Right atrium auricular region (tissue), 2 donors: ENCODE results near the gene KCNK18. TPM values are rescaled to one million over a fixed set of nuclear protein-coding genes. Genes with fewer than 3 reads are reported as not detected.

ENCODE experiments used
- DNase-seq: peaks from one replicate; pipeline ENCODE4 v3.0.0-alpha.2; 2019; ENCODE audit warnings: low spot score
- H3K27ac ChIP-seq, 2 donors: fragments of 200-600 bp; sonication (generic); 1 replicate in 1 of 2; 2 replicates in 1 of 2; pipeline ENCODE4 v1.5.1; 2016 to 2019
- H3K27me3 ChIP-seq, 2 donors: fragments of 200-600 bp; sonication (generic); one replicate each; pipeline versions ENCODE4 v1.5.1 to v1.6.0; 2017 to 2019
- H3K36me3 ChIP-seq: fragments of 200-600 bp; sonication (generic); one replicate; pipeline ENCODE4 v1.5.1; 2016
- H3K4me1 ChIP-seq, 2 donors: fragments of 200-600 bp; sonication (generic); one replicate each; pipeline versions ENCODE4 v1.5.1 to v1.6.0; 2017 to 2019
- H3K4me3 ChIP-seq, 2 donors: fragments of 200-600 bp; sonication (generic); 1 replicate in 1 of 2; 2 replicates in 1 of 2; pipeline ENCODE4 v1.5.1; 2017 to 2019; ENCODE audit warnings: mild to moderate bottlenecking in 1 of 2, moderate library complexity in 1 of 2
- H3K9me3 ChIP-seq, 2 donors: fragments of 200-600 bp; sonication (generic); one replicate each; pipeline ENCODE4 v1.5.1; 2019
- CTCF ChIP-seq, 2 donors: fragments of 200-600 bp; sonication (generic); IDR thresholded peaks; one replicate each; pipeline ENCODE4 v1.5.1; 2019; ENCODE audit warnings: antibody characterized with exemption in 2 of 2
- total RNA-seq, 2 donors: library from RNA; depleted of rRNA; stranded (reverse); fragments of >200 nt; gene quantifications; one replicate each; pipeline ENCODE4 v1.1.0, GENCODE V29; 2016

The KCNK18 gene
- total RNA-seq, 2 donors from 2014 or later: not detected

- peaks cover 0 to 14% of the 10 kb centered on the region in 2 donors for H3K27me3 ChIP-seq
Measured at GRCh38 chr10:117239051-117239450, 41.8 kb downstream of the KCNK18 start.

GRCh38 chr10:117239721-117240620 lies 42.7 kb downstream of the KCNK18 start:
- DNase-seq: no peak
- H3K9me3 ChIP-seq: no peaks in the 10 kb centered on the region
- H3K4me1 ChIP-seq: peaks cover 0 to 14% of the 10 kb centered on the region in 2 donors
- H3K4me3 ChIP-seq: no peak overlapping the region
- H3K27me3 ChIP-seq: peaks cover 0 to 14% of the 10 kb centered on the region in 2 donors
- no peak for TF ChIP-seq CTCF (IDR thresholded peaks at IDR 0.05)
- no peak overlapping the region for H3K27ac ChIP-seq
- no peaks in the 10 kb centered on the region for H3K36me3 ChIP-seq

More at GRCh38 chr10:117239051-117239450, 41.8 kb downstream of the KCNK18 start:
- no peak for DNase-seq
- Histone ChIP-seq H3K4me3 (no peak overlapping the region), H3K4me1 (peaks cover 0 to 14% of the 10 kb centered on the region in 2 donors), H3K9me3 (no peaks in the 10 kb centered on the region), H3K27ac (no peak overlapping the region), H3K36me3 (no peaks in the 10 kb centered on the region)
- TF ChIP-seq CTCF (IDR thresholded peaks at IDR 0.05): no peak

- DNase-seq: no peak
- H3K27me3 ChIP-seq: peaks cover 0 to 14% of the 10 kb centered on the region in 2 donors
- peaks cover 0 to 14% of the 10 kb centered on the region in 2 donors for H3K4me1 ChIP-seq
- H3K36me3 ChIP-seq: no peaks in the 10 kb centered on the region
- H3K4me3 ChIP-seq: peak within 1 kb of the TSS in 1 of 2 donors; percentile 31
- TF ChIP-seq CTCF (IDR thresholded peaks at IDR 0.05): no peak
- no peak within 1 kb of the TSS for H3K27ac ChIP-seq
- H3K9me3 ChIP-seq: no peaks in the 10 kb centered on the region
Measured at GRCh38 chr10:117240621-117241529, 43.6 kb downstream of the KCNK18 start, which contains the start of gene SLC18A2. Gene SLC18A2, plus strand, starts transcription at chr10:117241114. Its CDS starts 580 bp downstream, at chr10:117241694.

GRCh38 chr10:117241541-117242462 lies 44.5 kb downstream of the KCNK18 start:
- DNase-seq: no peak
- H3K27ac ChIP-seq: no peak overlapping the region
- TF ChIP-seq CTCF (IDR thresholded peaks at IDR 0.05): no peak
- H3K36me3 ChIP-seq: no peaks in the 10 kb centered on the region
- peaks cover 0 to 14% of the 10 kb centered on the region in 2 donors for H3K27me3 ChIP-seq
- H3K9me3 ChIP-seq: no peaks in the 10 kb centered on the region
- H3K4me3 ChIP-seq: peak overlapping the region in 1 of 2 donors; percentile 31
- peaks cover 0 to 14% of the 10 kb centered on the region in 2 donors for H3K4me1 ChIP-seq

- no peak for DNase-seq
- Histone ChIP-seq H3K4me3 (no peak overlapping the region), H3K4me1 (peaks cover 0 to 14% of the 10 kb centered on the region in 2 donors), H3K36me3 (no peaks in the 10 kb centered on the region), H3K9me3 (no peaks in the 10 kb centered on the region), H3K27ac (no peak overlapping the region), H3K27me3 (peaks cover 0 to 14% of the 10 kb centered on the region in 2 donors)
- no peak for TF ChIP-seq CTCF (IDR thresholded peaks at IDR 0.05)
Measured at GRCh38 chr10:117242463-117242832, 45.2 kb downstream of the KCNK18 start.
